B cell (primary cell): Measurements from ENCODE around the gene ZSCAN23. TPM values are rescaled to one million over a fixed set of nuclear protein-coding genes. Genes with fewer than 3 reads are reported as not detected.

Source experiments
- ATAC-seq: fragments of 200-7000 bp; cut with Tn5 transposase; one replicate; pipeline ENCODE4 v1.10.0; 2021; ENCODE audit warnings: low read depth, mild to moderate bottlenecking, moderate number of reproducible peaks, moderate library complexity
- CTCF ChIA-PET: fragments of 350-600 bp; sonication (Branson Sonifier 250); formaldehyde crosslinking; loops from one replicate; lab custom pipeline; 2021; ENCODE audit warnings: antibody characterized with exemption, inconsistent platforms; lab: Charles Lee
- POLR2A ChIA-PET: fragments of 350-600 bp; sonication (Branson Sonifier 250); formaldehyde crosslinking; loops from one replicate; lab custom pipeline; 2021; ENCODE audit warnings: antibody characterized with exemption; lab: Charles Lee
- DNase-seq: peaks from one replicate; pipeline ENCODE4 v3.0.0; 2013
- H2AFZ ChIP-seq: 2 replicates; pipeline ENCODE4 v1.6.1; 2012; ENCODE audit warnings: mild to moderate bottlenecking, low read depth, low read length; ENCODE audit not compliant: insufficient read depth, poor library complexity, severe bottlenecking
- H3K27ac ChIP-seq, 2 donors: 1 replicate in 1 of 2; 2 replicates in 1 of 2; pipeline ENCODE4 v1.5.1; 2012 to 2013; ENCODE audit warnings: low read length in 2 of 2, mild to moderate bottlenecking in 2 of 2, moderate library complexity in 1 of 2
- H3K27me3 ChIP-seq, 4 experiments: fragments of 200-600 bp in 1 of 4; sonication (generic) in 1 of 4; replicated peaks in 1 of 4; 1 replicate in 2 of 4; 2 replicates in 2 of 4; pipeline versions ENCODE4 v1.6.1 to v1.7.0; 2013 to 2016; ENCODE audit warnings: low read length in 3 of 4, mild to moderate bottlenecking in 2 of 4, mixed read lengths in 1 of 4, moderate library complexity in 1 of 4; ENCODE audit not compliant: insufficient read depth in 4 of 4, control insufficient read depth in 3 of 4; ENCODE audit errors: control extremely low read depth in 1 of 4
- H3K36me3 ChIP-seq, 2 experiments: replicated peaks in 1 of 2; 1 replicate in 1 of 2; 2 replicates in 1 of 2; pipeline versions ENCODE4 v1.6.1 to v1.7.1; 2013; ENCODE audit warnings: low read length in 1 of 2; ENCODE audit not compliant: insufficient read depth in 2 of 2, control insufficient read depth in 1 of 2; ENCODE audit errors: control extremely low read depth in 1 of 2, extremely low read depth in 1 of 2
- H3K4me1 ChIP-seq, 2 donors: fragments of 200-600 bp in 1 of 2; sonication (generic) in 1 of 2; 1 replicate in 1 of 2; 2 replicates in 1 of 2; pipeline versions ENCODE4 v1.5.1 to v1.6.1; 2013 to 2017; ENCODE audit warnings: low read length in 2 of 2; ENCODE audit not compliant: control insufficient read depth in 2 of 2, insufficient read depth in 2 of 2
- H3K4me2 ChIP-seq: replicated peaks from 2 replicates; pipeline ENCODE3; 2012; ENCODE audit warnings: mild to moderate bottlenecking, low read depth, low read length; ENCODE audit not compliant: poor library complexity, severe bottlenecking
- H3K4me3 ChIP-seq, 5 experiments: fragments of 200-600 bp in 1 of 5; sonication (generic) in 1 of 5; 1 replicate in 3 of 5; 2 replicates in 2 of 5; pipeline versions ENCODE4 v1.5.1 to v1.7.0; 2011 to 2016; ENCODE audit warnings: low read length in 4 of 5, mild to moderate bottlenecking in 4 of 5, low read depth in 2 of 5, control low read depth in 1 of 5, moderate library complexity in 1 of 5; ENCODE audit not compliant: insufficient read depth in 1 of 5; ENCODE audit errors: control extremely low read depth in 1 of 5, extremely low read depth in 1 of 5
- H3K79me2 ChIP-seq: fragments of 200-600 bp; sonication (generic); one replicate; pipeline ENCODE4 v1.6.0; 2016; ENCODE audit warnings: low read length; ENCODE audit not compliant: control insufficient read depth, insufficient read depth
- H3K9ac ChIP-seq: fragments of 200-600 bp; sonication (generic); 2 replicates; pipeline ENCODE4 v1.6.1; 2017; ENCODE audit warnings: mild to moderate bottlenecking, low read length, moderate library complexity
- H3K9me3 ChIP-seq, 3 donors: one replicate each; pipeline versions ENCODE4 v1.6.1 to v1.7.1; 2013; ENCODE audit warnings: low read length in 2 of 3; ENCODE audit not compliant: control insufficient read depth in 2 of 3, insufficient read depth in 1 of 3; ENCODE audit errors: control extremely low read depth in 1 of 3
- H4K20me1 ChIP-seq: 2 replicates; pipeline ENCODE4 v1.6.0; 2012; ENCODE audit warnings: mild to moderate bottlenecking, low read length; ENCODE audit not compliant: insufficient read depth, control insufficient read depth, poor library complexity, severe bottlenecking
- H3K27ac Mint-ChIP-seq: one replicate; pipeline ENCODE4 v1.8.0; 2021; ENCODE audit warnings: mixed read lengths
- H3K27me3 Mint-ChIP-seq: one replicate; pipeline ENCODE4 v1.8.0; 2021; ENCODE audit warnings: mixed read lengths
- H3K4me1 Mint-ChIP-seq: one replicate; pipeline ENCODE4 v1.8.0; 2021; ENCODE audit warnings: mixed read lengths
- H3K4me3 Mint-ChIP-seq: one replicate; pipeline ENCODE4 v1.8.0; 2021; ENCODE audit warnings: mixed read lengths
- H3K9me3 Mint-ChIP-seq: one replicate; pipeline ENCODE4 v1.8.0; 2022; ENCODE audit warnings: mixed read lengths; ENCODE audit not compliant: insufficient read depth
- CTCF ChIP-seq: fragments of 200-600 bp; IDR thresholded peaks from one replicate; pipeline ENCODE4 v1.8.0; 2022; ENCODE audit warnings: antibody characterized with exemption, mild to moderate bottlenecking
- EZH2 ChIP-seq: IDR thresholded peaks from 2 replicates; pipeline ENCODE4 v1.6.1; 2012; ENCODE audit warnings: borderline replicate concordance, low read depth, mild to moderate bottlenecking, moderate library complexity, low read length; ENCODE audit not compliant: insufficient read depth, poor library complexity, severe bottlenecking
- WGBS: methylation state at CpG from one replicate; pipeline ENCODE4 v1.1.5; 2013; ENCODE audit warnings: missing lambda C conversion rate; ENCODE audit not compliant: insufficient coverage; 5-methylcytosine and 5-hydroxymethylcytosine counted together
- intact Hi-C: fragments of 100-400 bp; cut with micrococcal nuclease; formaldehyde crosslinking; loops from one replicate; pipeline ENCODE4 v1.10.0; 2022
- polyA plus RNA-seq: library from polyadenylated mRNA; depleted of rRNA; stranded (reverse); fragments of >200 nt; gene quantifications from 2 replicates; pipeline ENCODE4 v1.2.3, GENCODE V29; 2012
- total RNA-seq, 2 donors: library from RNA; stranded (reverse); fragments of 120-200 nt in 1 of 2; gene quantifications; 1 replicate in 1 of 2; 2 replicates in 1 of 2; pipeline versions ENCODE4 v1.2.3 to v1.2.4, GENCODE V29; 2013 to 2022

Gene ZSCAN23
- total and polyA plus RNA-seq, 2 donors (not counting 1 experiment from before 2014, with no cell fraction given): 0.79 TPM; not detected in 1

GRCh38 chr6:28490205-28490890, 47.1 kb upstream of the ZSCAN23 start:
- peak overlapping the region; percentile 66 for H3K4me2 ChIP-seq
- intact Hi-C loops: no loop called here
- no peaks in the 10 kb centered on the region for H3K9me3 Mint-ChIP-seq
- peaks cover 0 to 9% (median 0%) of the 10 kb centered on the region in 3 donors for H3K9me3 ChIP-seq
- CTCF ChIA-PET: no interaction called here
- no peak overlapping the region for H3K27ac Mint-ChIP-seq
- peaks cover 0 to 40% (median 32%) of the 10 kb centered on the region in 4 experiments for H3K27me3 ChIP-seq
- POLR2A ChIA-PET: no interaction called here
- H3K4me3 Mint-ChIP-seq: peak overlapping the region; percentile 35
- DNase-seq: peak; percentile 12
- TF ChIP-seq EZH2 (no peak), CTCF (no peak)
- H3K4me1 ChIP-seq: peaks cover 14 to 21% of the 10 kb centered on the region in 2 donors
- H3K27me3 Mint-ChIP-seq: peaks cover 83% of the 10 kb centered on the region
- 4% methylated on average over 9 of the region's 23 CpGs for WGBS
- no peak overlapping the region for H3K27ac ChIP-seq
- peak overlapping the region; percentile 3 for H3K9ac ChIP-seq
- H3K36me3 ChIP-seq: no peaks in the 10 kb centered on the region
- peak overlapping the region in 3 of 5 experiments; percentile 6 to 49 (median 31) for H3K4me3 ChIP-seq
- ATAC-seq: no peak
- no peaks in the 10 kb centered on the region for H3K79me2 ChIP-seq
- H2AFZ ChIP-seq: peak overlapping the region; percentile 54
- H4K20me1 ChIP-seq: no peaks in the 10 kb centered on the region
- peaks cover 24% of the 10 kb centered on the region for H3K4me1 Mint-ChIP-seq
